Measurements from ENCODE around the gene LRP1.

Gene LRP1

GRCh38 chr12:57205931-57206330, 77.6 kb downstream of the LRP1 start:
- no peak for TF ChIP-seq POLR2A (IDR thresholded peaks at IDR 0.05; ENCODE audit: low read depth, low read length)
- no peak for FAIRE-seq

GRCh38 chr12:57207731-57208630, 79.7 kb downstream of the LRP1 start:
- DNase-seq (ENCODE audit: insufficient read length, low spot score) (no peak), FAIRE-seq (no peak)
- no peak for TF ChIP-seq POLR2A (IDR thresholded peaks at IDR 0.05; ENCODE audit: low read depth, low read length)

More at GRCh38 chr12:57205931-57206330, 77.6 kb downstream of the LRP1 start:
- no peak for DNase-seq (ENCODE audit: insufficient read length, low spot score)

- TF ChIP-seq POLR2A (IDR thresholded peaks at IDR 0.05; ENCODE audit: low read depth, low read length): no peak
- FAIRE-seq (no peak), DNase-seq (ENCODE audit: insufficient read length, low spot score) (no peak)
These were observed 80.5 kb downstream of the LRP1 start for GRCh38 chr12:57208631-57209282.

GRCh38 chr12:57209916-57210315, 81.6 kb downstream of the LRP1 start:
- FAIRE-seq: no peak
- no peak for TF ChIP-seq POLR2A (IDR thresholded peaks at IDR 0.05; ENCODE audit: low read depth, low read length)

GRCh38 chr12:57210461-57210860, 82.2 kb downstream of the LRP1 start:
- DNase-seq (ENCODE audit: insufficient read length, low spot score) (no peak), FAIRE-seq (no peak)
- no peak for TF ChIP-seq POLR2A (IDR thresholded peaks at IDR 0.05; ENCODE audit: low read depth, low read length)

More at GRCh38 chr12:57209916-57210315, 81.6 kb downstream of the LRP1 start:
- DNase-seq (ENCODE audit: insufficient read length, low spot score): no peak

GRCh38 chr12:57210926-57211692, 82.8 kb downstream of the LRP1 start:
- DNase-seq (ENCODE audit: insufficient read length, low spot score): no peak
- no peak for FAIRE-seq
- no peak for TF ChIP-seq POLR2A (IDR thresholded peaks at IDR 0.05; ENCODE audit: low read depth, low read length)

- FAIRE-seq (no peak), DNase-seq (ENCODE audit: insufficient read length, low spot score) (no peak)
- no peak for TF ChIP-seq POLR2A (IDR thresholded peaks at IDR 0.05; ENCODE audit: low read depth, low read length)
These were observed 83.8 kb downstream of the LRP1 start for GRCh38 chr12:57211791-57212700.

- DNase-seq (ENCODE audit: insufficient read length, low spot score): no peak
- FAIRE-seq: no peak
- TF ChIP-seq POLR2A (IDR thresholded peaks at IDR 0.05; ENCODE audit: low read depth, low read length): no peak
These were observed 84.4 kb downstream of the LRP1 start for GRCh38 chr12:57212701-57213057.

- TF ChIP-seq POLR2A (IDR thresholded peaks at IDR 0.05; ENCODE audit: low read depth, low read length): no peak
- FAIRE-seq: peak; percentile 20
- peak; percentile 97 for DNase-seq (ENCODE audit: insufficient read length, low spot score)
These were observed 84.9 kb downstream of the LRP1 start for GRCh38 chr12:57213058-57213715.

GRCh38 chr12:57213763-57214397, 85.6 kb downstream of the LRP1 start:
- FAIRE-seq: no peak

GRCh38 chr12:57214398-57214781, 86.1 kb downstream of the LRP1 start:
- no peak for TF ChIP-seq POLR2A (IDR thresholded peaks at IDR 0.05; ENCODE audit: low read depth, low read length)
- FAIRE-seq (no peak), DNase-seq (ENCODE audit: insufficient read length, low spot score) (peak; percentile 77)

More at GRCh38 chr12:57213763-57214397, 85.6 kb downstream of the LRP1 start:
- TF ChIP-seq POLR2A (IDR thresholded peaks at IDR 0.05; ENCODE audit: low read depth, low read length): no peak
- no peak for DNase-seq (ENCODE audit: insufficient read length, low spot score)

GRCh38 chr12:57215065-57215464, 86.8 kb downstream of the LRP1 start:
- DNase-seq (ENCODE audit: insufficient read length, low spot score): no peak
- FAIRE-seq: no peak
- TF ChIP-seq POLR2A (IDR thresholded peaks at IDR 0.05; ENCODE audit: low read depth, low read length): no peak
